ES-I3 (cell line): ENCODE results near the gene PI16.

Experiments used
- H3K36me3 ChIP-seq: 2 replicates; pipeline ENCODE4 v1.6.1; 2013; ENCODE audit warnings: mild to moderate bottlenecking, low read length, control low read depth, moderate library complexity; ENCODE audit not compliant: insufficient read depth
- H3K4me1 ChIP-seq: 2 replicates; pipeline ENCODE4 v1.6.1; 2013; ENCODE audit warnings: mild to moderate bottlenecking, control low read depth, low read length; ENCODE audit not compliant: insufficient read depth
- H3K9ac ChIP-seq: 2 replicates; pipeline ENCODE4 v1.6.1; 2013; ENCODE audit warnings: low read depth, mild to moderate bottlenecking, low read length, moderate library complexity
- H3K9me3 ChIP-seq: 2 replicates; pipeline ENCODE4 v1.6.1; 2013; ENCODE audit warnings: mild to moderate bottlenecking, low read length, moderate library complexity; ENCODE audit not compliant: control insufficient read depth, insufficient read depth

Gene PI16

DNA sequence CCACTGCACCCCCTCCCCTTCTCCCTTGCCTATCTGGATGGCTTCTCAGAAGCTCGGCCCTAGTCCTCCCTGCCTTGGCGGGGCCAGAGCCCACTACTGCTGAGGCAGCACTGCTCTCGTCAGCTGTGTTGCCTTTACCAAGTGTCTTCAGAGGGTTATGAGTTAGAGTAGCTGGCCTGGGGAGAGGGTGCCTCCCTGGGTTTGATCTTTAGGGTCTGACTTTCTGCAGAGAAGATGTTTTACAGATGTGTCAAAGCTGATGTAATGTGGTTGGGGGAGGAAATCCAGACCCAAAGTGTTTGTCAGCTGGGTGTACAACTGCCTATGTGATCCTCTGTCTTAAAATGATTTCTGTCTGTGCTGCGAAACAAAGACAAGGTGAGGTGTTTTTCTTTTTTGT, 30.4 kb upstream of the PI16 start:
- Histone ChIP-seq H3K36me3 (no peaks in the 10 kb centered on the region), H3K4me1 (0 out of 2 replicates have a peak, but pooled peaks cover 2% of the 10 kb centered on the region), H3K9me3 (no peaks in the 10 kb centered on the region), H3K9ac (no peak overlapping the region)

DNA sequence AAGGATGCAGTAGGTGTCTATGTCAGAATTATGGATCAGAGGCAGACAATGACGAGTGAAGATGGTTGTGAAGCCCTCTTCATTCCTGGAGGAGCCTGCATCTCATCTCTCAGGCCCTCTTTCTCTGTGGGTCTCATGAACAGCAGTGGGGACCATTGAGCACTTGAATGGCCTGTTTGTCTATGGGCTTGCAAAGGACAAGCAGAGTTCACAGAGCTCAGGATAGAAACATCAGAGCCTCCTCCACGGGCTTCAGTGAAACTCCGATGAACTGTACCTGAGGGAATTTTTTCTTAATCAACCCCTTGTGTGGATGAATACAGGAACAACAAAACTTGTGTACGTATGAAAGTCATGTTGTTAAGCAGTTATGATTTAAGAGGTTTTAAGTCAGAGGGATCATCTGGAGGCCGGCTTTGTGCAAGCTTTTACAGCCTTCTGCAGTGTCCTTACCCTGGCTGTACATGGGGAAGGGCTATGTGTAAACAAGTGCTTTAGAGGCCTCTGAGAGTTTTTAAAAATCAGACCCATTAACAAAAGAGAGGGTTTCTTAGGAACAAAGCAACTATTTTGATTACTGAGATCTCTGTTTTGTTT, 29.7 kb upstream of the PI16 start:
- no peaks in the 10 kb centered on the region; the same call in 1 of the 2 replicates for H3K4me1 ChIP-seq
- no peaks in the 10 kb centered on the region for H3K9me3 ChIP-seq
- no peak overlapping the region for H3K9ac ChIP-seq
- H3K36me3 ChIP-seq: no peaks in the 10 kb centered on the region

DNA sequence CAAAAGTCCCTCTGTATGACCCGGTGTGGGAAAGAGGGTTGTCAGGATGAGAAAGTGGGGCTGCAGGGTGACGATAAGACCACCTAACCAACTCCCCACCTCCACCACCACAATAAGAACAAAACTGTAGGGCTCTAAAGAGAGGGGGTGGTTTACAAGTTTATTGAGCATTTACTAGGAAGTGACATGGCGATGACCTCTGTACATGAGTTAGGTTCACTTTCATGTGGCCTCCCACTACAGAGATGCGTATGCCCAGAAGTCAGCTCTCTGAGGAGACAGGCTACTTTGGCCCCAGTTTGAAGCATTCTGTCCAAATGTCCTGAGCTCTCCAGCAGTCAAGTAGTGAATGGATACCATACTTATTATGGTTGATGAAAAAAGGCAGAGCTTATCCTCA, 28.7 kb upstream of the PI16 start:
- H3K4me1 ChIP-seq: no peaks in the 10 kb centered on the region; the same call in 1 of the 2 replicates
- no peaks in the 10 kb centered on the region for H3K36me3 ChIP-seq
- no peaks in the 10 kb centered on the region for H3K9me3 ChIP-seq
- no peak overlapping the region for H3K9ac ChIP-seq

- Histone ChIP-seq H3K9ac (no peak overlapping the region), H3K36me3 (no peaks in the 10 kb centered on the region), H3K4me1 (no peaks in the 10 kb centered on the region; the same call in 1 of the 2 replicates), H3K9me3 (no peaks in the 10 kb centered on the region)
These were observed 27.6 kb upstream of the PI16 start for GRCh38 chr6:36926708-36927513.

DNA sequence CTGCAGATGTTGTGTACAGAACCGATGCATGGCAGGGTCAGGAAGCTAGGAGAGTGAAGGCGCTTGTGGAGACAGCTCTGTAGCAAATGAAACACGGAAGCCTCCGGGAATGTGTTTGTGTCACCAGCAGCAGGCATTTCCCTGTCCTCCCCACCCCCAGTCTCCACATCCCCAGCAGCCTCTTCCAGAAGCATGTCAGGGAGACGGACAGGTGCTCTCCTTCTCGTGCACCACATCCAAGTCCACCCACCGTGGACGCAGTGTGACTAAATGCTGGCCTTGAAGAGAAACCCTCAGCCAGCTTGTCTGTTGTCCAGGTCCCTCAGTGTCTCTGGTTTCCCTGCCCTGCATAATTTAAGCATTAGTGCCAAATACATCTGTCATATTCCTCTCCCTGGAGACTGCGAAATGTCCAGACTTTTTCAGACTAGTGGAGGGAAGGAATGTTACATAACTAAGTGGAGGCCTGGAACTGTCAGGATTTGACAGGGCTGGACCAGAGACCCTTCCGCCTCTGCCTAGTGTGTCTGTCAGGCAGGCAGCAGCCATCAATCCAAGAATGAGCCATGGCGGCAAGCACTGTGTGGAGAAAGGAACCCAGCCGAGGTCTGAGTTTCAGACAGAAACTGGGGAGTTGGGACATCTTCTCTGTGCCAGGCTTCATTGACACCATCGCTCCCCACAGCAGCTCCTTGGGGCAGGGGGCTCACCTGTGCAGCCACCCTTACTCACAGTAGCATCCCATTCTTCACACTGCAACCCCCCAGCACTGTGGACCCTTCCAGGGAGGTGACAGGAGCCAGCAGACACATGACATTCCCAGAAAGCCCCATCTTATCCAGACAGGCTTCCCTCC, 26.6 kb upstream of the PI16 start:
- H3K9ac ChIP-seq: no peak overlapping the region

DNA sequence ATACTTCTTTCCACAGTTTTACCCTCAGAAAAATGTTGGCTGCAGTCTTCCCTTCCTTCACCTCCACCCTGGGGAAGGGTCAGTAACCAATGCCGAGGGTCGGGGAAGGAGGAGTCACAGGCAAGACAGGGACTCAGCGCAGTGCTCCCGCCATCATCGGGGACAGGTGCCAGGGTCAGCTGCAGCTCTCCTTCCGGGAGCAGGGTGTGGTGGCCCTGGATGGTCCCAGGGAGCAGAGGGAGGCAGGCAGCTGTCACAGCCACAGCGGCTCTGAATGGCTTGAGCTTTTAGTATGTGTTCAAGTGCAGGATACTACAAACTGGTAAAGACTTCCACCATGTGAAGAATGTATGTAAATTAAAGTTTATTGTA, 26.0 kb upstream of the PI16 start:
- Histone ChIP-seq H3K4me1 (no peaks in the 10 kb centered on the region; the same call in 1 of the 2 replicates), H3K9ac (no peak overlapping the region), H3K36me3 (no peaks in the 10 kb centered on the region), H3K9me3 (no peaks in the 10 kb centered on the region)

More for the DNA sequence above, 26.6 kb upstream of the PI16 start:
- H3K36me3 ChIP-seq: no peaks in the 10 kb centered on the region
- H3K9me3 ChIP-seq: no peaks in the 10 kb centered on the region
- no peaks in the 10 kb centered on the region; the same call in 1 of the 2 replicates for H3K4me1 ChIP-seq

- Histone ChIP-seq H3K4me1 (no peaks in the 10 kb centered on the region; the same call in 1 of the 2 replicates), H3K36me3 (no peaks in the 10 kb centered on the region), H3K9ac (no peak overlapping the region), H3K9me3 (no peaks in the 10 kb centered on the region)
These were observed 25.4 kb upstream of the PI16 start for GRCh38 chr6:36929152-36929551.

DNA sequence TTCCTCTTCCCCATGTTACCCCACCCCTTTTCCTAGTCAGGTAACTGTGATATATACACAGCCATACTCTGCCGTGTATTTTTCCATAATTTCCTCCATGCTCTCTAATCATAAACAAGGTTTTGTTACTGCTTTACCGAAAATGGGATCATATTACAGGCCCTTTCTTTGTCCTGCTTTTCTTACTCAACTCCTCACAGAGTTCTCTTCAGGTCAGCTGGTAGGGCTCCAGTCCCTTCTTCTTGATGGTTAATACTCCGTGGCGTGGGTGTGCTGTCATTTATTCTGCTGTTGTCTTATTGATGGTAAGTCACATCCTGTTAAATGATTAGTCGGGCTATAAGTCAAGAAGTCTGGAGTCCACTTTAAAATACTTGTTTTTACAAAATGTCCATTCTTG, 24.9 kb upstream of the PI16 start:
- Histone ChIP-seq H3K36me3 (no peaks in the 10 kb centered on the region), H3K9me3 (no peaks in the 10 kb centered on the region), H3K9ac (no peak overlapping the region), H3K4me1 (no peaks in the 10 kb centered on the region; the same call in 1 of the 2 replicates)

DNA sequence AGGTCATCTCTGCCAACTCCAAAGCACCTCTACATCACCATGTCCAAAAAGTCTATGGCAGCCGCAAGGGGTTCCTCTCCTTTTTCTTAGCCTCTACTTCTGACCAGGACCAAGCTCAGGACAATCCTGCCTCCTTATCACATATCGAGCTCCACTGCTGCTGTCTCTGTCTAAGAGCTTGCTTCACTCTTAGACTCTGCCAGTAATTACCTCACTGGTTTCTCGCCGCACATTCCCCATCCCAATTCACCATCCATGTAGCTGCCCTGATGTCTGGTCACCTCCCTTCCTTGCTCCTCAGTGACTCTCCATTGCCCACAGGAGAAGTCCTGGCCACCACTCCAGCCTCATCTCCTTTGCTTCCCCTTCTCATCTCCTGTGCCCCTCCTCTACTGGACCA, 24.1 kb upstream of the PI16 start:
- Histone ChIP-seq H3K9ac (no peak overlapping the region), H3K4me1 (no peaks in the 10 kb centered on the region; the same call in 1 of the 2 replicates), H3K36me3 (no peaks in the 10 kb centered on the region)

GRCh38 chr6:36933102-36933501, 21.4 kb upstream of the PI16 start:
- Histone ChIP-seq H3K4me1 (no peaks in the 10 kb centered on the region; the same call in 1 of the 2 replicates), H3K9ac (no peak overlapping the region), H3K36me3 (no peaks in the 10 kb centered on the region), H3K9me3 (no peaks in the 10 kb centered on the region)

More for the DNA sequence above, 24.1 kb upstream of the PI16 start:
- H3K9me3 ChIP-seq: no peaks in the 10 kb centered on the region

GRCh38 chr6:36933519-36933918, 21.0 kb upstream of the PI16 start:
- no peaks in the 10 kb centered on the region; the same call in 1 of the 2 replicates for H3K4me1 ChIP-seq
- H3K36me3 ChIP-seq: no peaks in the 10 kb centered on the region
- H3K9ac ChIP-seq: no peak overlapping the region
- no peaks in the 10 kb centered on the region for H3K9me3 ChIP-seq

DNA sequence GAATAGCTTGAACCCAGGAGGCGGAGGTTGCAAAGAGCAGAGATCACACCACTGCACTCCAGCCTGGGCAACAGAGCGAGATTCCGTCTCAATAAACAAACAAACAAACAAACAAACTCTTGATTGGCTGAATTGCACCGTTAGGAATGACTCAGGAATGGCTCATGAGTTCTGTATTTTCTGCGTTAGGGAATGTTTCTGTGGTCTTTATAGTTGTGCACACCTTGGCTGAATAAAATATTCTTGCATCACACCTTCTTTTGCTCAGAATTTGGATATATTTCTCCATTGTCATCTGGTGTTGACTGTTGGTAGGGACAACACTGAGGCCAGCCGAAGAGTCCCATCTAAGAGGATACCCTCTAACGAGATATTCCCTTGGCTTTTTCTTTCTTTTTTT, 19.6 kb upstream of the PI16 start:
- Histone ChIP-seq H3K36me3 (no peaks in the 10 kb centered on the region), H3K9ac (no peak overlapping the region), H3K4me1 (no peaks in the 10 kb centered on the region), H3K9me3 (no peaks in the 10 kb centered on the region)

- Histone ChIP-seq H3K4me1 (no peaks in the 10 kb centered on the region), H3K9ac (no peak overlapping the region), H3K36me3 (no peaks in the 10 kb centered on the region)
These were observed 17.7 kb upstream of the PI16 start for GRCh38 chr6:36936824-36937223.

DNA sequence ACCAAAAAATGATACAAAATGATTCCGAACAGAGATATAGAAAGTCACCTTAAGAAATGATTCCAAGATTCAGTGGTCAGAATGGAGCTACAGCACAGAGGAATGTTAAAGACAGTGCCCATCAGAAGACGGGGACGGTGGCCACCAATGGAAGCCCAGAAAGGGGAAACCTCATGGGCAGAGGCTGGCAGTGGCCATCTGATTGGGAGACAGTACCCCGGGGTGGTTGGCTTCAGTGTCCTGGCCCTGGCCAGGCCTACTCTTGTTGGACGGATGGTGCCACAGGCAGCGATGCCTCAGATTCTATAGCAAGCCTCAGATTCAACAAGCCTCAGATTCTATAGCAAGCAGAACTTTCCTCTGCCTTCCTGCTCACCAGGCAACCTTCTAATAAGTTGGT, 16.6 kb upstream of the PI16 start:
- Histone ChIP-seq H3K9ac (no peak overlapping the region), H3K36me3 (no peaks in the 10 kb centered on the region), H3K9me3 (no peaks in the 10 kb centered on the region), H3K4me1 (no peaks in the 10 kb centered on the region)

More at GRCh38 chr6:36936824-36937223, 17.7 kb upstream of the PI16 start:
- no peaks in the 10 kb centered on the region for H3K9me3 ChIP-seq
